ENCODE measurements around the gene TRMT1.
A peak's percentile ranks its signal among the peaks of the same experiment; 100 is the strongest.
"Not testable (repeated sequence)": the region's sequence is repeated elsewhere in the genome, so short reads cannot be mapped to it uniquely, and the experiment has no call there.

The TRMT1 gene

GRCh38 chr19:13116282-13117175 is at the start of gene TRMT1:
Gene TRMT1, minus strand, starts transcription at chr19:13116740. Its CDS starts 341 bp downstream, at chr19:13116399.
- DNase-seq (ENCODE audit: low read depth in 2 of 2): peak; percentile 60 to 83

GRCh38 chr19:13166151-13166550 is 49.6 kb upstream of the TRMT1 start:
- not testable (repeated sequence) for DNase-seq (ENCODE audit: low read depth in 2 of 2)

GRCh38 chr19:13165162-13165997 is 48.8 kb upstream of the TRMT1 start:
- DNase-seq (ENCODE audit: low read depth in 2 of 2): no peak

- no peak for DNase-seq (ENCODE audit: low read depth in 2 of 2)
Measured at GRCh38 chr19:13164343-13165161, 48.0 kb upstream of the TRMT1 start.

- DNase-seq (ENCODE audit: low read depth in 2 of 2): no peak
Measured at GRCh38 chr19:13163609-13164342, 47.2 kb upstream of the TRMT1 start.

- peak in 1 of 2 donors; percentile 66 for DNase-seq (ENCODE audit: low read depth in 2 of 2)
Measured at GRCh38 chr19:13162724-13163608, 46.4 kb upstream of the TRMT1 start.

GRCh38 chr19:13160557-13160956 is 44.0 kb upstream of the TRMT1 start:
- no peak for DNase-seq (ENCODE audit: low read depth in 2 of 2)

- DNase-seq (ENCODE audit: low read depth in 2 of 2): no peak
Measured at GRCh38 chr19:13159713-13160112, 43.2 kb upstream of the TRMT1 start.

- no peak for DNase-seq (ENCODE audit: low read depth in 2 of 2)
Measured at GRCh38 chr19:13155472-13156359, 39.2 kb upstream of the TRMT1 start.

- peak in 1 of 2 donors; percentile 60 for DNase-seq (ENCODE audit: low read depth in 2 of 2)
Measured at GRCh38 chr19:13154911-13155471, 38.5 kb upstream of the TRMT1 start.

GRCh38 chr19:13154241-13154778 is 37.8 kb upstream of the TRMT1 start:
- no peak for DNase-seq (ENCODE audit: low read depth in 2 of 2)

- DNase-seq (ENCODE audit: low read depth in 2 of 2): no peak
Measured at GRCh38 chr19:13153569-13154240, 37.2 kb upstream of the TRMT1 start.

GRCh38 chr19:13152974-13153568 is 36.5 kb upstream of the TRMT1 start:
- peak; percentile 95 to 98 for DNase-seq (ENCODE audit: low read depth in 2 of 2)

GRCh38 chr19:13152356-13152973 is 35.9 kb upstream of the TRMT1 start:
- no peak for DNase-seq (ENCODE audit: low read depth in 2 of 2)

- peak; percentile 87 to 92 for DNase-seq (ENCODE audit: low read depth in 2 of 2)
Measured at GRCh38 chr19:13151605-13152355, 35.2 kb upstream of the TRMT1 start.

- DNase-seq (ENCODE audit: low read depth in 2 of 2): no peak
Measured at GRCh38 chr19:13150931-13151604, 34.5 kb upstream of the TRMT1 start.
